Measurements from ENCODE around the gene KRT39. TPM values are rescaled to one million over a fixed set of nuclear protein-coding genes. Genes with fewer than 3 reads are reported as not detected.
A peak's percentile ranks its signal among the peaks of the same experiment; 100 is the strongest.

Gene KRT39
- total and polyA plus RNA-seq, 2 of the 13 experiments (the other 11 are each of a cell fraction or from before 2014, with no cell fraction given): 0.07 to 1.2 TPM

DNA sequence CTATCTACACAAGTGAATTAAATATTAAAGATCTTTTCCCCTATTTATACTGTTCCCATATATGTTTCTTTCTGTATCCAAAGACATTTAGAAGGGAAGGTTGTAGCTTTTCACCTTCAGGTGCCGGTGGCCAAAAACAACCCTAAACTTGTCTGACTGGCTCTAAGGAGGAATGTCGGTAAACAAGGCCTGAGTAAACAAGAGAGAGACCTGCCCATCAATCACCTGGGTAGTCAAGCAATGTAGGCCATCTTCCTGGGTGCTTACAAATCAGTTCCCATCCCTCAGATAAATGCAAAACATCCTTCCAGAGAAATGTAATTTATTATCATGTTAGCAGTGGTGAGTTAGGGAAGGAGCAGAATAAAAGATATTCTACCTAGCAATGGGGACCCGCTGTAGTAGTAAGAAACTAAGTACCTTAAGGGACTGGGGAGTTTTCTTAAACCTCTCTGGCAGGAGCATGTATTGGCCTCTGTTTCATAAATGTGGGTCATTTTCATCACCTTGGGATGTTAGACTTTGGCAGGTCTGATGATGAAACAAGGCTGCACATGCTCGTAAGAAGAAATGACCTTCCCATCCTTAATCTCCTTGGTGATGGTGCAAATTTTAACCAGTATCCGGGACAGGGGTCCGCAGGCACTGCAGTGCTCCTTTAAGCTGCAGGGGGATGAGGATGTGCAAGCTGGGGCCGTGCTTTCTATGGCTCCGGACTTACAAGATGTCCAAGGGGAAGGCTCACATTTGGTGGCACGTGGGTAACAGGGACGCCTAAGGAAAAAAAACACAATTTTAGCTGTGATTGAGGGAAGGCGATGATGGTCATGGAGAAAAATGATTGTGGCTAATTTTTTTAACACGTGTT, 8.4 kb downstream of the KRT39 start (continued):
- TF ChIP-seq, protein P1, sequence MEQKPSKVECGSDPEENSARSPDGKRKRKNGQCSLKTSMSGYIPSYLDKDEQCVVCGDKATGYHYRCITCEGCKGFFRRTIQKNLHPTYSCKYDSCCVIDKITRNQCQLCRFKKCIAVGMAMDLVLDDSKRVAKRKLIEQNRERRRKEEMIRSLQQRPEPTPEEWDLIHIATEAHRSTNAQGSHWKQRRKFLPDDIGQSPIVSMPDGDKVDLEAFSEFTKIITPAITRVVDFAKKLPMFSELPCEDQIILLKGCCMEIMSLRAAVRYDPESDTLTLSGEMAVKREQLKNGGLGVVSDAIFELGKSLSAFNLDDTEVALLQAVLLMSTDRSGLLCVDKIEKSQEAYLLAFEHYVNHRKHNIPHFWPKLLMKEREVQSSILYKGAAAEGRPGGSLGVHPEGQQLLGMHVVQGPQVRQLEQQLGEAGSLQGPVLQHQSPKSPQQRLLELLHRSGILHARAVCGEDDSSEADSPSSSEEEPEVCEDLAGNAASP (CRISPR knock-in tag; IDR thresholded peaks at IDR 0.05; ENCODE audit: borderline replicate concordance): peak; percentile 76; the same call in 1 of the 2 replicates
- TF ChIP-seq, protein P2, sequence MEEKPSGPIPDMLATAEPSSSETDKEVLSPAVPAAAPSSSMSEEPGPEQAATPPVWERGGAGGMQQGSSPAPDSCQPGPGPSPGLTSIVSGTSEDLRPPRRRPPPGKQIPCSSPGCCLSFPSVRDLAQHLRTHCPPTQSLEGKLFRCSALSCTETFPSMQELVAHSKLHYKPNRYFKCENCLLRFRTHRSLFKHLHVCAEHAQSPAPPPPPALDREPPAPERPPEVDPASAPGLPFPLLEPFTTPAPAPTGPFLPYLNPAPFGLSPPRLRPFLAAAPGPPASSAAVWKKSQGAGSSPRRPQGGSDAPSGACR (CRISPR knock-in tag; IDR thresholded peaks at IDR 0.05): no peak
- TF ChIP-seq, protein P3, sequence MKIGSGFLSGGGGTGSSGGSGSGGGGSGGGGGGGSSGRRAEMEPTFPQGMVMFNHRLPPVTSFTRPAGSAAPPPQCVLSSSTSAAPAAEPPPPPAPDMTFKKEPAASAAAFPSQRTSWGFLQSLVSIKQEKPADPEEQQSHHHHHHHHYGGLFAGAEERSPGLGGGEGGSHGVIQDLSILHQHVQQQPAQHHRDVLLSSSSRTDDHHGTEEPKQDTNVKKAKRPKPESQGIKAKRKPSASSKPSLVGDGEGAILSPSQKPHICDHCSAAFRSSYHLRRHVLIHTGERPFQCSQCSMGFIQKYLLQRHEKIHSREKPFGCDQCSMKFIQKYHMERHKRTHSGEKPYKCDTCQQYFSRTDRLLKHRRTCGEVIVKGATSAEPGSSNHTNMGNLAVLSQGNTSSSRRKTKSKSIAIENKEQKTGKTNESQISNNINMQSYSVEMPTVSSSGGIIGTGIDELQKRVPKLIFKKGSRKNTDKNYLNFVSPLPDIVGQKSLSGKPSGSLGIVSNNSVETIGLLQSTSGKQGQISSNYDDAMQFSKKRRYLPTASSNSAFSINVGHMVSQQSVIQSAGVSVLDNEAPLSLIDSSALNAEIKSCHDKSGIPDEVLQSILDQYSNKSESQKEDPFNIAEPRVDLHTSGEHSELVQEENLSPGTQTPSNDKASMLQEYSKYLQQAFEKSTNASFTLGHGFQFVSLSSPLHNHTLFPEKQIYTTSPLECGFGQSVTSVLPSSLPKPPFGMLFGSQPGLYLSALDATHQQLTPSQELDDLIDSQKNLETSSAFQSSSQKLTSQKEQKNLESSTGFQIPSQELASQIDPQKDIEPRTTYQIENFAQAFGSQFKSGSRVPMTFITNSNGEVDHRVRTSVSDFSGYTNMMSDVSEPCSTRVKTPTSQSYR (CRISPR knock-in tag; IDR thresholded peaks at IDR 0.05; ENCODE audit: borderline replicate concordance): no peak
- peak; percentile 90 for TF ChIP-seq HOMEZ (CRISPR knock-in tag; IDR thresholded peaks at IDR 0.05; ENCODE audit: low read depth)
- peak; percentile 78 for TF ChIP-seq DPF2 (CRISPR knock-in tag; IDR thresholded peaks at IDR 0.05; ENCODE audit: borderline replicate concordance, low read depth)
- TF ChIP-seq FOXK2 (IDR thresholded peaks at IDR 0.05): peak; percentile 38; the same call in 1 of the 2 replicates
- 0 out of 2 replicates have a peak, but pooled peaks have one; percentile 1 for TF ChIP-seq MXD4 (CRISPR knock-in tag; IDR thresholded peaks at IDR 0.05)
- TF ChIP-seq ELF3 (CRISPR knock-in tag; IDR thresholded peaks at IDR 0.05): peak; percentile 86
- peak; percentile 61; the same call in 1 of the 2 replicates for TF ChIP-seq PRDM15 (CRISPR knock-in tag; IDR thresholded peaks at IDR 0.05)
- peak; percentile 83 for TF ChIP-seq ZNF331 (CRISPR knock-in tag; IDR thresholded peaks at IDR 0.05)
- peak; percentile 22; the same call in 1 of the 2 replicates for TF ChIP-seq STAG1 (CRISPR knock-in tag; IDR thresholded peaks at IDR 0.05)
- TF ChIP-seq ZNF280D (CRISPR knock-in tag; IDR thresholded peaks at IDR 0.05): peak; percentile 63; the same call in 1 of the 2 replicates
- peak; percentile 72 for TF ChIP-seq CREM (IDR thresholded peaks at IDR 0.05)
- TF ChIP-seq CREM (CRISPR knock-in tag; IDR thresholded peaks at IDR 0.05): no peak

Measured in HepG2 (cell line).